ENCODE results near the gene GAD2. TPM values are rescaled to one million over a fixed set of nuclear protein-coding genes. Genes with fewer than 3 reads are reported as not detected.

Gene GAD2
- total and polyA plus RNA-seq, 8 donors: 0.03 to 0.06 TPM; not detected in 6

- DNase-seq (no peak), ATAC-seq (no peak)
- H3K36me3 ChIP-seq: no peaks in the 10 kb centered on the region
- H3K27me3 ChIP-seq: no peaks in the 10 kb centered on the region
- H3K27ac ChIP-seq: no peak overlapping the region
- no peak overlapping the region for H3K4me3 ChIP-seq
- TF ChIP-seq CTCF (IDR thresholded peaks at IDR 0.05): no peak
- H3K4me1 ChIP-seq: no peaks in the 10 kb centered on the region
- intact Hi-C loops (cut with DNase I): no loop called here
- H3K9me3 ChIP-seq: no peaks in the 10 kb centered on the region
Measured at GRCh38 chr10:26274391-26274790, 57.8 kb downstream of the GAD2 start.

- no peak overlapping the region for H3K27ac ChIP-seq
- no peak for TF ChIP-seq CTCF (IDR thresholded peaks at IDR 0.05)
- no peaks in the 10 kb centered on the region for H3K27me3 ChIP-seq
- H3K9me3 ChIP-seq: no peaks in the 10 kb centered on the region
- intact Hi-C loops (cut with DNase I): no loop called here
- no peak for ATAC-seq
- H3K36me3 ChIP-seq: no peaks in the 10 kb centered on the region
- H3K4me1 ChIP-seq: no peaks in the 10 kb centered on the region
- H3K4me3 ChIP-seq: no peak overlapping the region
- DNase-seq: no peak
Measured at GRCh38 chr10:26278295-26278694, 61.7 kb downstream of the GAD2 start.

- H3K27me3 ChIP-seq: peaks cover 0 to 10% of the 10 kb centered on the region in 2 donors
- DNase-seq: no peak
- intact Hi-C loops (cut with DNase I): no loop called here
- TF ChIP-seq CTCF (IDR thresholded peaks at IDR 0.05): no peak
- H3K4me3 ChIP-seq: no peak overlapping the region
- no peak overlapping the region for H3K27ac ChIP-seq
- H3K4me1 ChIP-seq: no peaks in the 10 kb centered on the region
- ATAC-seq: no peak
- no peaks in the 10 kb centered on the region for H3K36me3 ChIP-seq
- no peaks in the 10 kb centered on the region for H3K9me3 ChIP-seq
Measured at GRCh38 chr10:26290236-26290635, 73.7 kb downstream of the GAD2 start.

GRCh38 chr10:26291721-26292480, 75.3 kb downstream of the GAD2 start:
- Histone ChIP-seq H3K36me3 (no peaks in the 10 kb centered on the region), H3K27me3 (peaks cover 0 to 10% of the 10 kb centered on the region in 2 donors), H3K4me3 (no peak overlapping the region), H3K4me1 (no peaks in the 10 kb centered on the region), H3K9me3 (no peaks in the 10 kb centered on the region), H3K27ac (no peak overlapping the region)
- ATAC-seq (no peak), DNase-seq (no peak)
- no peak for TF ChIP-seq CTCF (IDR thresholded peaks at IDR 0.05)
- intact Hi-C loops (cut with DNase I): no loop called here

- Histone ChIP-seq H3K4me3 (no peak overlapping the region), H3K4me1 (no peaks in the 10 kb centered on the region), H3K27me3 (peaks cover 0 to 4% of the 10 kb centered on the region in 2 donors), H3K27ac (no peak overlapping the region), H3K36me3 (no peaks in the 10 kb centered on the region), H3K9me3 (no peaks in the 10 kb centered on the region)
- DNase-seq (no peak), ATAC-seq (no peak)
- TF ChIP-seq CTCF (IDR thresholded peaks at IDR 0.05): no peak
- intact Hi-C loops (cut with DNase I): no loop called here
Measured at GRCh38 chr10:26296360-26296759, 79.8 kb downstream of the GAD2 start.

Measured in left lung (tissue), 10 donors.